ENCODE results near the gene GNE.

Gene GNE

GRCh38 chr9:36218011-36218410 lies 40.2 kb downstream of the GNE start:
- no peak overlapping the region for H3K4me3 ChIP-seq (ENCODE audit: low read length)
- no peaks in the 10 kb centered on the region for H3K27me3 ChIP-seq (ENCODE audit: control insufficient read depth, insufficient read depth, low read length)
- no peaks in the 10 kb centered on the region for H3K4me1 ChIP-seq (ENCODE audit: control insufficient read depth, insufficient read depth, low read length)
- H3K9ac ChIP-seq (ENCODE audit: low read length) = no peak overlapping the region
- H3K9me3 ChIP-seq (ENCODE audit: control insufficient read depth, low read length) = no peaks in the 10 kb centered on the region
- peaks cover 5% of the 10 kb centered on the region for H3K36me3 ChIP-seq (ENCODE audit: control insufficient read depth, insufficient read depth, low read length)

GRCh38 chr9:36217256-36217968 lies 40.8 kb downstream of the GNE start:
- Histone ChIP-seq H3K27me3 (ENCODE audit: control insufficient read depth, insufficient read depth, low read length) (no peaks in the 10 kb centered on the region), H3K4me1 (ENCODE audit: control insufficient read depth, insufficient read depth, low read length) (no peaks in the 10 kb centered on the region), H3K36me3 (ENCODE audit: control insufficient read depth, insufficient read depth, low read length) (peaks cover 1% of the 10 kb centered on the region), H3K9ac (ENCODE audit: low read length) (no peak overlapping the region), H3K4me3 (ENCODE audit: low read length) (no peak overlapping the region), H3K9me3 (ENCODE audit: control insufficient read depth, low read length) (no peaks in the 10 kb centered on the region)

DNA sequence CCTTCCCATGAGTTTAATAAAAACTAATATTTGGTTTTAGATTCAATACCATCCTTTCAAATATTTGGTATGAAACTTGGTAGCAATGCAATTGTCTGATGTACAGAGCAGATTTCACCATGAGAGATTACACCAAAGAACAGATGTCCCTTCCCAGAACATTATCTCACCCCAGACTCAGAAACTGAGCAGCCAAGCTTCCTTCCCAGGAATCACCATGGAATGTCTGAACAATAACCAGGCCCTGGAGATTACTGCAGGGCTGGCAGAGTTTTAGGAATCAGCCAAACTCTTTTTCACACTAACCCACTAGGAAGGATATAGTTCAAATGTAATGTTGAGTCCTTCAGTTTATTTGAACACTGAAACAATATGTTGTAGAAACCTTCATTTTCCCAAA lies 43.7 kb downstream of the GNE start:
- H3K4me3 ChIP-seq (ENCODE audit: low read length) = no peak overlapping the region
- H3K36me3 ChIP-seq (ENCODE audit: control insufficient read depth, insufficient read depth, low read length) = peaks cover 6% of the 10 kb centered on the region
- no peaks in the 10 kb centered on the region for H3K9me3 ChIP-seq (ENCODE audit: control insufficient read depth, low read length)
- H3K9ac ChIP-seq (ENCODE audit: low read length) = no peak overlapping the region
- H3K4me1 ChIP-seq (ENCODE audit: control insufficient read depth, insufficient read depth, low read length) = no peaks in the 10 kb centered on the region
- no peaks in the 10 kb centered on the region for H3K27me3 ChIP-seq (ENCODE audit: control insufficient read depth, insufficient read depth, low read length)

- Histone ChIP-seq H3K9ac (ENCODE audit: low read length) (no peak overlapping the region), H3K4me3 (ENCODE audit: low read length) (no peak overlapping the region), H3K9me3 (ENCODE audit: control insufficient read depth, low read length) (no peaks in the 10 kb centered on the region), H3K36me3 (ENCODE audit: control insufficient read depth, insufficient read depth, low read length) (peaks cover 12% of the 10 kb centered on the region), H3K27me3 (ENCODE audit: control insufficient read depth, insufficient read depth, low read length) (no peaks in the 10 kb centered on the region), H3K4me1 (ENCODE audit: control insufficient read depth, insufficient read depth, low read length) (no peaks in the 10 kb centered on the region)
These were observed 44.3 kb downstream of the GNE start for GRCh38 chr9:36213989-36214388.

DNA sequence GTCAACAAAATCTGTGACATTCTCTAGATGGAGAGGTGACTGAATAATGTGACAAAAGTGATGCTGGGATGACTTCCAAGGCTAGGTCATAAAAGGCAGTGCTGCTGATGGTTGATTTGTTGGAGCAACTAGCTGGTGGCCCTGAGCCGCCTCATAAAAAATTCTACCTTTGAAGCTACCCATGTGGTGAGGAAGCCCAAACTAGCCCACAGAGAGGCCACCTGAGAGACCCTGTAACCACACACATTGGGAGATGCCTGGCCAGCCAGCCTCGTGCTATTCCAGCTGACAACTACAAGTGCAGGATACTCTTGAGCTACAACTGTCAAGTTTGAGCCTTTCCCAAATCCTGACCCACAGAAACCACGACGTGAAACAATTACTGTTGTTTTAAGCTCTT lies 44.9 kb downstream of the GNE start:
- H3K36me3 ChIP-seq (ENCODE audit: control insufficient read depth, insufficient read depth, low read length) = peaks cover 14% of the 10 kb centered on the region
- no peak overlapping the region for H3K9ac ChIP-seq (ENCODE audit: low read length)
- H3K4me1 ChIP-seq (ENCODE audit: control insufficient read depth, insufficient read depth, low read length) = no peaks in the 10 kb centered on the region
- no peaks in the 10 kb centered on the region for H3K27me3 ChIP-seq (ENCODE audit: control insufficient read depth, insufficient read depth, low read length)
- no peaks in the 10 kb centered on the region for H3K9me3 ChIP-seq (ENCODE audit: control insufficient read depth, low read length)
- no peak overlapping the region for H3K4me3 ChIP-seq (ENCODE audit: low read length)

DNA sequence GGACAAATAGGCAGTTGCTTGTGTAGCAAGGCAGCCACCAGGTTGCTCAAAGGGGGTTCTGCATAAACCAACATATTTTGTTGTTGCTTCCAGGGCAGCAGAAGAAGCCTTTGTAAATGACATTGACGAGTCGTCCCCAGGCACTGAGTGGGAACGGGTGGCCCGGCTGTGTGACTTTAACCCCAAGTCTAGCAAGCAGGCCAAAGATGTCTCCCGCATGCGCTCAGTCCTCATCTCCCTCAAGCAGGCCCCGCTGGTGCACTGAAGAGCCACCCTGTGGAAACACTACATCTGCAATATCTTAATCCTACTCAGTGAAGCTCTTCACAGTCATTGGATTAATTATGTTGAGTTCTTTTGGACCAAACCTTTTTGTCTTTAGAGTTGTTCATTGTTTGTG lies 46.7 kb downstream of the GNE start:
- Histone ChIP-seq H3K9ac (ENCODE audit: low read length) (no peak overlapping the region), H3K4me3 (ENCODE audit: low read length) (no peak overlapping the region), H3K36me3 (ENCODE audit: control insufficient read depth, insufficient read depth, low read length) (peaks cover 24% of the 10 kb centered on the region), H3K9me3 (ENCODE audit: control insufficient read depth, low read length) (no peaks in the 10 kb centered on the region), H3K4me1 (ENCODE audit: control insufficient read depth, insufficient read depth, low read length) (no peaks in the 10 kb centered on the region), H3K27me3 (ENCODE audit: control insufficient read depth, insufficient read depth, low read length) (no peaks in the 10 kb centered on the region)

DNA sequence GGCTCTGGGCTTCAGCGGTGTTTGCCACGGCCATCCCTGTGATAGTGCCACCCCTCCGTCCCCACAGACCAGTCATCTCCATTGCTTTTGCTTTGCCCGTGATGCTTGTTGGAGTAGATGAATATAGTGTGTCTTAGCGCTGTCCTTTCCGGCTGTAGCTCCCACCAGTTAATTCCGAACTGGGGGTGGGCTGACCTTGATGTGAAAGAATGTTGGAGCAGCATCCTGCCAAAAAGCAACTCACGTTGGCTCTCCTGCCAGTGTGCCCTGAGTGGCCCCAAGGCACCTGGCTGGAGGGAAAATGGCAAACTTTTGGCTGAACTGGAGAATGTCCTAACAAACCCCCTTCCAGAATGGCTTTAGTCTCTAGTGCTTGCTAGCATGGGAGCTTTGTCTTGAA lies 47.5 kb downstream of the GNE start:
- no peak overlapping the region for H3K9ac ChIP-seq (ENCODE audit: low read length)

DNA sequence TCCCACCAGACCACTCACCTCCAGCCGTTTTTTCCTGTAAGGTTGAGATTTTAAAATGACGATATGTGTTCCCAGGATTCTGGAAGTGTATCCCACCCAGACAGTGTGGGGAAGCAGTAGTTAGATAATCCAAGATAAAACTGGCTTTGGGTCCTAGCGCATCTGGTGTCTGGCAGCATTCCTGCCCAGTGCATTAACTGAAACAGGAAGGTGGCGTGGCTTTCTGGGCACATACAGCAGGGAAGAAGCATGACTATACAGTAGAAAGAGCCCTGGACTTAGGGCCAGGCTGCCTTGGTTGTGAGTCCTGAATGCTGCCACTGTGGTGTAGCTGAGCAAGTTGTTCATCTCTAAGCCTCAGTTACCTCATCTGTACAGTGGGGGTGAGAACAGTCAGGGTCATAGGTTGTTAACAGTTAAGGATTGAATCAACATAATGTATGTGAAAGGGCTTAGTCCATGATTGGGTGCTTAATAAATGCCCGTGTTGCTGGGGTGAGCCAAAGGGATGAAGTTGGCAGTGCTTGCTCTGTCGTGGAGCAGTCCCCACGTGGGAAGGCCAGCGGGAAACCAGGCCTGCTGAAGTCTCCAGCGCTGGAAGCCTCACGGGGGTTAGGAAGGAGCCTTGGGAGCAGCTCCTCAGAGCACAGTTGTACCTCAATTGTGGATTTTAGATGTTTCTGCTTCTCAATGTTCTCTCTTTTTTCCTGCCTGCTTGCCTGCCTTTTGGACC lies 49.6 kb downstream of the GNE start:
- H3K36me3 ChIP-seq (ENCODE audit: control insufficient read depth, insufficient read depth, low read length) = peaks cover 35% of the 10 kb centered on the region
- H3K4me1 ChIP-seq (ENCODE audit: control insufficient read depth, insufficient read depth, low read length) = no peaks in the 10 kb centered on the region
- no peaks in the 10 kb centered on the region for H3K9me3 ChIP-seq (ENCODE audit: control insufficient read depth, low read length)
- H3K27me3 ChIP-seq (ENCODE audit: control insufficient read depth, insufficient read depth, low read length) = no peaks in the 10 kb centered on the region
- H3K4me3 ChIP-seq (ENCODE audit: low read length) = no peak overlapping the region
- H3K9ac ChIP-seq (ENCODE audit: low read length) = no peak overlapping the region

More for the DNA sequence above, 47.5 kb downstream of the GNE start:
- Histone ChIP-seq H3K27me3 (ENCODE audit: control insufficient read depth, insufficient read depth, low read length) (no peaks in the 10 kb centered on the region), H3K9me3 (ENCODE audit: control insufficient read depth, low read length) (no peaks in the 10 kb centered on the region), H3K4me3 (ENCODE audit: low read length) (no peak overlapping the region), H3K36me3 (ENCODE audit: control insufficient read depth, insufficient read depth, low read length) (peaks cover 28% of the 10 kb centered on the region), H3K4me1 (ENCODE audit: control insufficient read depth, insufficient read depth, low read length) (no peaks in the 10 kb centered on the region)

GRCh38 chr9:36207546-36208012 lies 50.7 kb downstream of the GNE start:
- Histone ChIP-seq H3K9ac (ENCODE audit: low read length) (no peak overlapping the region), H3K27me3 (ENCODE audit: control insufficient read depth, insufficient read depth, low read length) (no peaks in the 10 kb centered on the region), H3K4me3 (ENCODE audit: low read length) (no peak overlapping the region), H3K36me3 (ENCODE audit: control insufficient read depth, insufficient read depth, low read length) (peaks cover 41% of the 10 kb centered on the region), H3K9me3 (ENCODE audit: control insufficient read depth, low read length) (no peaks in the 10 kb centered on the region), H3K4me1 (ENCODE audit: control insufficient read depth, insufficient read depth, low read length) (no peaks in the 10 kb centered on the region)

DNA sequence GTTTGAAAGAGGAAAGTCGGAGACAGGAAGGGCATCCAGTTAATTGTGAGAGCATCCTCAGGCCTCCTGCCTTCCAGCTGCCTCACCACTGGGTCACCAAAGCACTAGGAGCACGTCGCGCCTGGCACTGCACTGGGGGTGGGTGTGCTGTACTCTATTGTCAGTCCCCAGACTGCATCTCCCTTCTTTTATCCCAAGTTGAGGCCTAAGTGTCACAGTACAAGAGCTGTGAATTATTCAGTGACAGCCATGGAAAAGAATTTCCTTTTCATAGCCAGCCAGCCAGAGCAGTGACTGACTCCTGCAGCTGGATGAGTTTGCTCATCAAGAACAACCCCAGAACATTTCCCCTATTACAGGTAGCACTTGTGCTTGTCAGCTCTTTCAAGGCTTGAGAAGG lies 51.2 kb downstream of the GNE start:
- Histone ChIP-seq H3K9me3 (ENCODE audit: control insufficient read depth, low read length) (no peaks in the 10 kb centered on the region), H3K9ac (ENCODE audit: low read length) (no peak overlapping the region), H3K4me3 (ENCODE audit: low read length) (no peak overlapping the region), H3K27me3 (ENCODE audit: control insufficient read depth, insufficient read depth, low read length) (no peaks in the 10 kb centered on the region), H3K36me3 (ENCODE audit: control insufficient read depth, insufficient read depth, low read length) (peaks cover 41% of the 10 kb centered on the region), H3K4me1 (ENCODE audit: control insufficient read depth, insufficient read depth, low read length) (no peaks in the 10 kb centered on the region)

DNA sequence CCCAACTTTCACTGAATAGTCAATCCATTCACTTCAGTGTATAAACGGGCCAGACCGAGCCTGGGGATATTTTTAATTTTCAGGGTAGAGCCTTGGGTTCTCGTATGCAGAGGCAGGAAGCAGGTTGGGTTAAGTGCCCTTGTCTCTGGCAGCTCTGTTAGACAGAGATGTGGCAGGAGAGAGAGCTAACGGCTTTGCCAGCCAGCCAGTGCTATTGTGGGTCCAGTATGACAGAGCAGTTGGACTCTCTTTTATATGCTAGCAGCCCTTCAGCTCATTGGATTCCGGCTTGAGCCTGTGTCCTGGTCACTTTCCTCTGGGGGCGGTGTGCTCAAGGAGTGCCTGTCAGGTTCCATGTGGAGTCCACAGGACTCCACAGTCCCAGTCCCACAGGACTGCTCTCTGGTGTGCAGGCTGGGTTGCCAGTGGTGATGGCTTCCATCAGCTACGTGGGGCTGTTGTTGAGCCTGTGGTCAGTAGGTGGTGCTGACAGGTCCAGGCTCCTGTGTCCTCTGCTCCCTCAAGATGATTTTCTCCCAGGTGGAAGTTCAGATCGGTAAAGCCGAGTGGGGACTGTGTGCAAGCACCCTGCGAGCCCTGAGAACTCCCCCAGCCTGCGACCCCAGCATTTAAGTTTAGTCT lies 53.2 kb downstream of the GNE start:
- Histone ChIP-seq H3K27me3 (ENCODE audit: control insufficient read depth, insufficient read depth, low read length) (no peaks in the 10 kb centered on the region), H3K36me3 (ENCODE audit: control insufficient read depth, insufficient read depth, low read length) (peaks cover 43% of the 10 kb centered on the region), H3K9ac (ENCODE audit: low read length) (no peak overlapping the region), H3K4me3 (ENCODE audit: low read length) (no peak overlapping the region), H3K4me1 (ENCODE audit: control insufficient read depth, insufficient read depth, low read length) (no peaks in the 10 kb centered on the region), H3K9me3 (ENCODE audit: control insufficient read depth, low read length) (no peaks in the 10 kb centered on the region)

- H3K9ac ChIP-seq (ENCODE audit: low read length) = no peak overlapping the region
- H3K4me1 ChIP-seq (ENCODE audit: control insufficient read depth, insufficient read depth, low read length) = peaks cover 14% of the 10 kb centered on the region
- H3K9me3 ChIP-seq (ENCODE audit: control insufficient read depth, low read length) = no peaks in the 10 kb centered on the region
- H3K27me3 ChIP-seq (ENCODE audit: control insufficient read depth, insufficient read depth, low read length) = no peaks in the 10 kb centered on the region
- H3K36me3 ChIP-seq (ENCODE audit: control insufficient read depth, insufficient read depth, low read length) = no peaks in the 10 kb centered on the region
- H3K4me3 ChIP-seq (ENCODE audit: low read length) = no peak overlapping the region
These were observed 63.8 kb downstream of the GNE start for GRCh38 chr9:36194326-36195000.

Measured in mucosa of stomach (tissue), 1 donor.